ENCODE data around the gene MMS22L.

GRCh38 chr6:97123652-97124051 lies 159.4 kb downstream of the MMS22L start:
- TF ChIP-seq TAF1 (IDR thresholded peaks at IDR 0.05; ENCODE audit: borderline replicate concordance, insufficient read depth, low read length), result no peak
- no peak for TF ChIP-seq POLR2AphosphoS5 (IDR thresholded peaks at IDR 0.05; ENCODE audit: low read depth, low read length)
- no peak for TF ChIP-seq REST (IDR thresholded peaks at IDR 0.05; ENCODE audit: insufficient read depth in 1 of 2, low read depth in 2 of 2, low read length in 2 of 2)
- TF ChIP-seq SIN3A (IDR thresholded peaks at IDR 0.05; ENCODE audit: borderline replicate concordance, insufficient read depth, low read length), result no peak
- TF ChIP-seq FOXP2 (optimal IDR thresholded peaks at IDR 0.05; ENCODE audit: borderline replicate concordance, extremely low read depth, extremely low read length, insufficient read depth), result no peak

Measured in PFSK-1 (cell line).